Fibroblast of lung (primary cell): Measurements from ENCODE around the gene DOK6.

ENCODE experiments used
- CTCF ChIP-seq, 2 donors: IDR thresholded peaks in 1 of 2; conservative IDR thresholded peaks in 1 of 2; 1 replicate in 1 of 2; 2 replicates in 1 of 2; pipeline ENCODE4 v1.5.1; 2011 to 2012; ENCODE audit warnings: low read length in 2 of 2, control low read depth in 1 of 2, inconsistent platforms in 1 of 2, low read depth in 1 of 2, mild to moderate bottlenecking in 1 of 2
- EZH2 ChIP-seq: IDR thresholded peaks from 2 replicates; pipeline ENCODE4 v1.5.1; 2012; ENCODE audit warnings: low read length, control low read depth, mild to moderate bottlenecking; ENCODE audit errors: missing control alignments

- TF ChIP-seq CTCF (conservative IDR thresholded peaks at IDR 0.05 in 1 of 2, IDR thresholded peaks at IDR 0.05 in 1 of 2; ENCODE audit: low read depth in 1 of 2, low read length in 2 of 2) (no peak), EZH2 (no peak)
Observed at GRCh38 chr18:69844656-69845055, 444.0 kb downstream of the DOK6 start.
